Ecto neural progenitor cell (in vitro differentiated cells): Measurements from ENCODE around the gene UTP20.
A peak's percentile ranks its signal among the peaks of the same experiment; 100 is the strongest.

Experiments
- DNase-seq: peaks from one replicate; pipeline ENCODE4 v3.0.0-alpha.2; 2018; ENCODE audit warnings: low spot score

UTP20 gene

DNA sequence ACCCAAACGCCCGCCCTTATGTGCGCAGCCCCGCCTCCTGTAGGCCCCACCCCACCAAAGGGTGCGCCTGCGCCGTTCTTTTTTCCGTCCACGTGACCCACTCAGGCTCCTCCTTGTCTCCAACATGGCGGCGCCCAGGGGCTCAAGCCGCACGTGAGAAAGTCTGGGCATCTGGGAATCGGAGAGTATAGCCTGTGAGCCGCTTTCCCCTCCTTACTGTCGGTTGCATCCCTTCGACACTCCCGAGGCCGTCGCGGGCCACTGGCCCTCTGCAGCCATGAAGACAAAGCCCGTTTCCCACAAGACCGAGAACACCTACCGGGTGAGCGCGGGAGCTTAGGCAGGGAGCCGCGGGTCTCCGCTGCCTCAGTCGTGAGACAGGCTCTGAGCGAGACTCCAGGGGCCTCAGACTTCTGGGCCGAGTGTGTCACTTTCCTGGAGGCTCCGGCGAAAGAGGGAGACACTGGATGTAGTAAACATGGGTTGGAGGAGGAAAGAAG, at the start of gene UTP20:
UTP20 (plus strand) TSS at position 100 of the 500 bp plus-strand sequence; CDS start at position 278, 178 bp downstream.
- peak; percentile 97 for DNase-seq

DNA sequence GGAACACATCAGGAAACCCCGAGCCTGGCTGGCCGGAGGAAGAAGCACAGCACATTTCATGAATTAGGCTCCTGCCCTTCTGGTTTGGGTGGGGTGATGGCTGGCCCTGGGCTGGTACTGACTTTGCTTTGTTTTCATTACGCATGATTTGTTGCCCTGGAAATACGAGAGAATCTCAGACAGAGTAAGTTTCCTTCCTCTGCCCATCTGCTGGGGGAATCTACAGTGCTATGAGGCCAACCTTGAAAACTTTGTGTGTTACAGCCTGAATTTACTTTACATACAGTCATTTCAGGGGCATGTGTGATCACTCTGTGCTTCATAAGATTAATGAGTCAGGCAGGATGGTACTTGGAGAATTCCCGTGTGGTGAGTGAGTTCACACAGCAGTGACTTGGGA, 49.4 kb upstream of the UTP20 start:
- DNase-seq = no peak

DNA sequence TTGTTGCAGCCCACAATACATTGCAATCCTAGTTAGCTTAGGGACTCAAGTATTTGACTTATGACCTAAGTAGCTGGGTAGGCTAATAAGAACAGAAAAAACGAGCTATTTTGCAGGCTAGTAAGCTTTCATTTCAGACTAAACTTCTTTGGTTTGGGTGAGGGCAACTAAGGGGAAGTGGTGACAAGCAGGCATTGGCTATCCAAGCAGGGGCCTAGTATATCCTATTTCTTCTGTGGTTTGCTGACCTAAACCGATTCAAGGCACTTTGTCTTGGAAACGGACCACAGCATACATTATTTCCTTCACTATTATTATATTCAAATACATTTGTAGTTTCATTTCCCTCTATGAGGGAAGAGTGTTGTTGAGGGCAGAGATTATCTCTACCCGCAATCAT, 48.3 kb upstream of the UTP20 start:
- DNase-seq = no peak

DNA sequence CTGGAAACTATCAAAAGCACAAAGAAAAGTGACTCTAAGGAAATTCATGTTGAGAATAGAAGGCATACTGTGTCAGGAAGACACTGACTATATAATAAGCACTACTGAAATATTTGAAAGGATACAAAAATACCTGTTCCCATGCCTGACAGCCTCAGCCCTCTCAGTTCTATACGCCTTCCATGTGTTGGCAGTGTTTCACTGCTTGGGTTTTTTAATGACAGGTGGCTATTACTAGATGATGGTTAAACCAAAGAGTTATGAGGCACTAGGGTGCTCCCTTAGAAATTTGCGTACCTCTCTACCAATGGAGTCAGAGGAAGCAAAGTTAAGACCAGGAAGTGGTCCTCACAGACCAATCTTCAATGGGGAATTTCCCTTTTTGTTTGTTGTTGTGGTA, 44.2 kb upstream of the UTP20 start:
- no peak for DNase-seq

DNA sequence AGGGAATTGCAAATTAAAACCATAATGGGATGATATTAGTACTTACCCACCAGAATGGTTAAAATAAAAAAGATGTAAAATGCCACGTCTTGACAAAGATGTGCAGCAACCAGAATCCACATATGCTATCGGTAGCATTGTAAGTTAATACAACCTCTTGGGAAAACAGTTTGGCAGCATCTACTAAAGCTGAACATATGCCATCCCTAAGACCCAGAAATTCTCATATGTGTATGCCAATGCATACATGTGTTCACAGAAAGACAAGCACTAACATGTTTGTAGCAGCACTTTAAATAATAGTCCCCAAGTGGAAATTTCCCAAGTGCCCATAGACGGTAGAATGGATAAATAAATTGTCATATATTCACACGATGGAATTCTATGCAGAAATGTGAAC, 41.6 kb upstream of the UTP20 start:
- no peak for DNase-seq

DNA sequence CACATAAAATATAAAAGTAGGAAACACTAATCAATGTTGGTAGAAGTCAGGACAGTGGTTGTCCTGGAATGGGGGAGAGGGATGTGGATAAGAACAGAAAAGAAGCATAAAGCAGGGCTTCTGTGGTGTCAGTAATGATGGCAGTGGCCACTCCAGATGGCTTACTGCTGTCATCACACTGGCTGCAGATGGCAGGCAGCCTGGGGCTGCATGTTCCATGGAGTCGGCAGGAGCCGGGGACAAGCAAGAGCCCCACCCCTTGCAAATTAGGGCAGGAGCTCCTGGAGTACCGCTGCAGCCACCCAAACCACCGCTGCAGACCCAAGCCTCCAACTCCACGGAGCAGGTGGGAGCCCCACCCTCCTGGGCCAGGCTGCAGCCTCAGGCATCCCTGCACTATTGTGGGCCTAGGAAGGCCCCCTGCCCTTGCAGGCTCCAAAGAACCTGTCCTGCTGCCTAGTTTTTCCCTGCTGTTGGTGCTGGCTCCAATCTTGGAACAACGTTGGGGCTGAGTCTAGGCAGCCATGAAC, 41.0 kb upstream of the UTP20 start:
- no peak for DNase-seq

DNA sequence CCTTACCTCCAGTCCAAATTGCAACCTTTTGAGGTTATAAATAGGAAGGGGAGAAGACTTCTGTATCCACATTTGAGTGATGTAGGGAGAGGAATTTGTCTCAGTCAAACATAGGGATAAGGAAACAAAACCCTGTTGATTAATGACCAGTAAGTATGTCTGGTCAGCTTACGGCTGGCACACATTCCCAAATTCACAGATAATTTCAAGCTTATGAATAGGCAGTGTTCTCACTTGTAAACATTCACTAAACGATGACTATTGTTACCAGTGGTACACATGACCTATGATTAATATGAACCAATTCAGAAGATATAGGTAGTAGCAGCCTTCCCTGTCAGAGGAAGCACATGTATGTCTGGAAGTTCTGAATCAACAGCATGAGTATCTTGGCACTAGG, 36.8 kb upstream of the UTP20 start:
- no peak for DNase-seq

DNA sequence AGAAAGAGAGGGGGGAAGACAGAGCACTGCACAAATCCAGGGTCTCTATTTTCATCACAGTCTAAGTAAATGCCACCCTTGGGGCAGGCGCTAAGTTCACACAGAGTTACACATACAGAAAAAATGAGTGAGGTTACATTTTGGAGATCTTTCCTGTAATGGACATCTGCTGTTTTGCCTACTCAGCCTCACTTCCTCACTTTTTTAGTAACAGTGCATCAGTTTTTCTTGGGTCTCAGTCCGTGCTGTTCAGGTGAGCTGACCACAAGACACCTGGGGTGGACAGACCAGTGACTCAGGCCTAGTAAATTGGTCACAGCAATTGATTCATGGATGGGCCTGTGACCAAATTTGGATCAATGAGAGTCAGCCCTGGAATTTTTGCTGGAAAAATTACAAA, 36.3 kb upstream of the UTP20 start:
- DNase-seq = no peak

DNA sequence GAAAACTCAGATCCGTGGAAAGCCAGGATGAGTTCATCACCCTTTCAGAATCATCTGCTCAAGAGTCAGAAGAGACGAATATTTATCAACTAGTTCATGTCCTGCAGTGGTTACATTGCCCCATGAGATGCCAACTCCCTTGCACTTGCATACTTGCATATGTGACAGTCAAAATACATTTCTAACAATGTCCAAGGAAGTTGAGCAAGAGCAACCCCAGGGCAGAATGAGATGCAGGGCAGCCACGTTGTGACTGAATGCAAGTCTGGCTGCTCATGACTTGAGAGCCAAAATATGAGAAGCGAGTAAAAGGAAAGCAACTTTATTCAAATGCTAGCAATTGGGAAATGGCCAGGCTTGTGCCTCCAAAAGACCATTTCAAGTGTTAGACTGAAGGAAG, 23.6 kb upstream of the UTP20 start:
- DNase-seq = no peak

DNA sequence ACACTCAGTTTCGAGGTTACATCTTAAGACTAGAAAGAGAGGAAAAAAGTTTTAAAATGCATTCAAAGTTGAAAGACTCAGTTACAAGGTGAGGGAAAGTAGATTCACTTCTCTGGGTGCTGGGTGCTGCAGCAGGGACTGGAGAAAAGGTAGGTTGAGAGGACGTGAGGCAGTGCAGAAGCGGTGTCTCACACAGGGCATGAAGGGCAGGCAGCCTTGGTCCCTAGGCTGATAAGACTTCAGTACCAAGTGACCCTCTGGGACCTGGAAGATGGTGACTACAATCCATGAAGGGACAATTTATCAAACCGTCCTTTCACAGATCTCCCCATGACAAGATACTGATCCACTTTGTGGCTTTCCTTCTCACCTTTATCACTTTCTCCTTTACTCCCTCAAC, 22.5 kb upstream of the UTP20 start:
- DNase-seq = no peak

DNA sequence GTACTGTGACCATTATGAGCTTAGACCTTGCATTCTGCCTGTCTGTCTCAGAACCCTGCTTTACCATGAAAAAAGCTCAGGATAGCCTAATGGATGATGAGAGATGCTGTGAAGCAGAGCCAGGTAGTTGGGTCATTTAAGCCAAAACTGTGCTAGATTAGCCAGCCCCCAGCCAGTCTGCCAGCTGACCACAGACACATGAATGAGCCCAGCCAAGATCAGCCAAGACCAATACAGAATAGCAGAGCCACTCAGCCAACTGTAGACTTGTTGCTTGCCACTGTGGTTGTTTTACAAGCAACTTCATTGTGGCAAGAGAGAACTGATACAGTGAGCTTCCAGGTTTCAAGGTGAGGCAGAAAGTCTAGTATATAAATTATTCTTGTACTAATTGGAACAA, 12.8 kb upstream of the UTP20 start:
- DNase-seq = no peak

DNA sequence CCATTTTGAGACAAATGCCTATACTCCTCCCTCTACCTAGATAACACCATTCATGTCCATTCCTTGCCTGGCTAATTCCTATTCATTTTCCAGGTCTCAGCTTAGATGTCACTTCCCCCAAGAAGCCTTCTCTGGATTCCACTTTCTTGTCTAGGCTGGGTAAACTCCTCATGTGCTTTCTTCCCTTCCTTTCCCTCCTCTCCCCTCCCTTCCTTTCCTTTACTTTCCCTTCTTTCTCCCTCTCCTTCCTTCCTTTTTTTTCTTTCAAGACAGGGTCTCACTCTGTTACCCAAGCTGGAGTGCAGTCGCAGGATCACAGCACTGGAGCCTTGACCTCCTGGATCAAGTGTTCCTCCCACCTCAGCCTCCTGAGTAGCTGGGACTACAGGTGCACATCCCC, 3.5 kb upstream of the UTP20 start:
- DNase-seq = no peak

DNA sequence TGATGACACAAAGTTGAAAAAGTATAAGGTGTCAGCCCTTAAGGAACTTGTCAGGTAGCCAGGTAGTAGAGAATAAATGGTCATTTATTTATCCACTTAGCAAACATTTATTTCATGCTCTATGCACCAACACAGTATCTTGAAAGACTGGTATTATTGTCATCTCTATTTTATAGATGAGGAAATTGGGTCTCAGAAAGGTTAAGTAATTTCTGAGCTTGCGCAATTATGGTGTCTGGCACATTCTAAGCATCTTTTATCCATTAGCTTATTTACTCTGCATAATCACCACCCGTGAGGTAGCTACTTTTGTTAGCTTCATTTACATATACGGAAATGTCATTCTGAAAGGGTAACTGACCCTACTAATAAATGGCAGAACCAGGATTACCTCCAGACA, 2.5 kb upstream of the UTP20 start:
- DNase-seq = no peak

DNA sequence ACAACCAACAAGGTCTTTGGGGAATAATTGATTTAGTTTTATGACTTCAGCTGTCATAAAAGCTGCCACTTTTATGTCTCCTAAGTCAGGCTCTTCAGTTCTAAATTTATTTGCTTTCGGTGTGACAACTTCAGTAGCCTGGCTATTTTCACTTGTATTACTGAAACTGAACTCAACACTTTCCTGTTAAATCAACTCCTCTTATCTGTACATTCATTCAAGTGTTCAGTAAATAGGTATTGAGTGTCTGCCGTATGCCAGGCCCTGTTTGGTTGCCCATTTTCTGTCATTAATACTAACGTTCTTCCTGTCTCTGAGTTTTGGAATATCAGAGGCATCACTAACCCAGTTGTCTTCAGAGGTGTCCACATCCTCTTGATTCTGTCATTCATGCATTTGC, 7.5 kb downstream of the UTP20 start:
- DNase-seq = no peak

DNA sequence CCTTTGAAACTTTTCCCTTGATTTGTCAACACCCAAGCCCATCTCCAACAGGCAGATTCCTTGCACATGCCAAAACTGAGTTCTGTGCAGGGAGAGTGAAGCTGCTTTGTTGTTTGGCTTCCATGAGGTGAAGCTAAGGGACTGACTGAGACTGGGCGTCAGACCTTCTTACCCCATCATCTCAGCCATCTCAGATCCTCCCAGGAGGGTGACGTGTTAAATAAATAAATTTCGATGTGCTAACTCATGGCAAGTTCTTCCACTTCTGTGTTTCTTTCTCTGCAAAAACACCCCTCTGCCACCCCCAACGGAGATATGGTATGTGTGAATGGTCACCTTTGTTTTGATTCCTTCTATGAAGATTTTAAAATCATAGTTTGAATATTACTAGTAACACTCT, 17.8 kb downstream of the UTP20 start:
- DNase-seq = no peak

DNA sequence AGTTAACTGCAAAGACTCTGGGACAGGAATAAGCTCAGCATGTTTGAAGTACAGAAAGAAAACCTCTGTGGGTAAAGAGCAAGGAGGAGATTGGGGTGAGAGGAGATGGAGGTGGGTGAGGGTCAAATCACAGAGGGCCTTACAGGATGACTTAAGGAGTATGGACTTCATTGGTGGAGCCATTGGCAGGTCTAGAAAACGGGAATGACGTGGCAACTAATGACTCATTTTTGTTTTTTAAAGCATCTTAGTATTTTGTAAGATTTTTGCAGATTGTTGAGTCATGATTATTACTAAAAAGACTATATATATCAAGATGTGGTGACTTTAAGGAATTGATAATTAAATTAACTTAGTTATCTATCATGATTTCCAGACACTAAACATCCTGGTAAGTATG, 18.5 kb downstream of the UTP20 start:
- no peak for DNase-seq

DNA sequence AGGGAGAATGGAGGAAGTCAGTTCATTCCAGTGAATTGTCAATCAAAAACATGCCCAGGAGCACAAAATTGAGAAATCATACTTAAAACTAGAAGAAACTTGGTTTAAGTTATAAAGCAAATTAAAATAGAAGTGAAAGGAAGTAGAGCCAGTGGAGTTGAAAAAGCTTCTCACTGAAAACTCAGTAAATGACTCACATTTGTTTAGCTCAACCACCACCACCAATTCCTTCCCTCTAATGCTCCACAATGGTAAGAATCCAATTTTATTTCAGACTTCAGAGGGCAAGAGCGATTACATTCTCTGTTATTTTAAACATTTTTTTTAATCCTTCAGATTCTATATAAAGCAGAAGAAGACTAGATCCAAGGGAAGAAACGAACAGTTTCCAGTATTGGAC, 19.4 kb downstream of the UTP20 start:
- no peak for DNase-seq

DNA sequence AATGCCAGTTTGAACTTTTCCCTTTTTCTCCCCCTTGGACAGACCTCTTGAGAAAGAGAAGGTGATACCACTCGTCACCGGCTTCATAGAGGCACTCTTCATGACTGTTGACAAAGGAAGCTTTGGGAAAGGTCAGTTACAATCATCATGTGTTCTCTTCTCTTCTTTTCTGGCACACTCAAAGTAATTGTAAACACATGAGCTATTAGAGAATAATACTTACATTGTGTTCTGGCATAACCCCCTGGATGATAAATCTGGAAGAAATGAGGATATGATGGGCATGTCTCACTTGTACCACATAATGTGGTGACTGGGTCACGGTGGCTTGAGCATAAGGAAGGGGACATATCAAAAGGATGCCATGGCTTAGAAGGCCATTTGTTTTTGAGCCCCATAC, 20.0 kb downstream of the UTP20 start:
- no peak for DNase-seq

DNA sequence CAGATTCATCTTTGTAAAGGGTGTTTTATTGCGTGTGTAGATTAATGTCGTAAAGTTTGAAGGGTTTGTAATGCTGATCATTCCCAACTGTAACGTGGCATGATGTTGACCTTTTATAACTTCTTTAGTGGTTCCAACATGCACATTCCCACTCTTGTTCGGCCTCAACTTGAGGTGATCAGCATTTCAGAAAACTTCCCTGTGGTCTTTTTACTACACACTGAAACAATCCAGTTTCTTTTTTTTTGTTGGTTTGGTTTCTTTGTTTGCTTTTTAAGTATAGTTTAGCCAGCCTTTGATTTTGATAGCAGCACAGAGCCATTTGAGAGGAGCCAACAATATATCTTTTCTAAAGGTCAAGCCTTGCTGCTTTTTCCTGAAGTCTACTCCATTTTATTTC, 22.8 kb downstream of the UTP20 start:
- DNase-seq = no peak

DNA sequence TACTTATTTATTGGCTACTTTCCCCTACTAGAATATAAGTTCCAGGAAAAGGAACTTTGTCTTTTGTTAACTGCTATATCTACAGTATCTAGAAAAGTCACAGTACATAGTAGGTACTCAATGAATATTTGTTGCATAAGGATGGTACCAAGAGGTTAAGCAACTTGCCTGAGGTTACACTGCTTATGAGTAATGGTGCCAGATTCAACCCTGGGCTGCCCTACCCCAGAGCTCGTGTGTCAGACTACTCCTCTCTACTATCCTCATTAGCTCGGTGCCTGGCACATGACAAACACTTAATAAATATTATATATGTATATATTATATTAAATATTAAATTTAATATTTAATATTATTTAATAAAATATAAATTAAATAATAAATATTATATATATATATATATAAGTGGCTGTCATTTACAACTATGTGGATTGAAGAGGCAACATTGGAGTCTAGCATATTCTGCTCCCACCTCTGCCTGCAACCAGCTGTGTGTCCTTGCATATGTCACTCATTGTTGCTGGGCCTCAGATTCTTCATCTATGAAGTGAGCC, 25.4 kb downstream of the UTP20 start:
- DNase-seq = no peak

DNA sequence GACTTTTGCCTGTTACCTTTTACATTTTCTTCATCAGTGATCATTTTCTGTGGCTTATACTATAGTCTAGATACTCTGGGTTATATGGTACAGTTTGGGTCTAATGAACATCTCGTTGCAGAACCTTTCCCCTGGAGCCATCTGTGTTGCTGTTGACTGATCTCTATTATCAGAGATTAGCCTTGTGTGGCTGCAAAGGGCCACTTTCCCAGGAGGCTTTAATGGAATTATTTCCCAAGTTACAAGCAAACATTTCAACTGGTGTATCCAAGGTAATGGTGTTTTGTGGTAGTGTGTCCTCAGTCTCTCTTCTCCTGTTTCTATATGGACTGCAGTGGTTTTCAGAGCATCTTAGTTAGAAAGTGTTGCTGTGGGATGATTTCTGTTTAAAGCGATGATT, 25.9 kb downstream of the UTP20 start:
- no peak for DNase-seq

DNA sequence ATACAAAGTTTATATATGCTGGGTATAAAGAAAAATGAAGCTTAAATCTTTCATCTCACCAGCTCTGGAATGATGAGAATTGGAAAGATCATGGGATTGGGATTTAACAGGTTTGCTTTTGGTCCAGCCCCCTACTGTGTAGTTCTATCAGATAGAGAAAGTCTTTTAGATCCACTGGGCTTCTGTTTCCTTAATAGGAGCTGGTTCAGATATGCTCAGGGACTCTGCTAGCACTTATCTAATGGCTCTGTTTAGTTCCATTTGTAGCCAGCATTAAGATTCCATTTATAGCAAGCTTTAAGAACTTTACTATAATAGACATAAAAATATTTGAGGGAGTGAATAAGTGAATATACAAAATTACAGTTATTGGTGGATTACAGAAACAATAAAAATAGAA, 42.6 kb downstream of the UTP20 start:
- DNase-seq = no peak

DNA sequence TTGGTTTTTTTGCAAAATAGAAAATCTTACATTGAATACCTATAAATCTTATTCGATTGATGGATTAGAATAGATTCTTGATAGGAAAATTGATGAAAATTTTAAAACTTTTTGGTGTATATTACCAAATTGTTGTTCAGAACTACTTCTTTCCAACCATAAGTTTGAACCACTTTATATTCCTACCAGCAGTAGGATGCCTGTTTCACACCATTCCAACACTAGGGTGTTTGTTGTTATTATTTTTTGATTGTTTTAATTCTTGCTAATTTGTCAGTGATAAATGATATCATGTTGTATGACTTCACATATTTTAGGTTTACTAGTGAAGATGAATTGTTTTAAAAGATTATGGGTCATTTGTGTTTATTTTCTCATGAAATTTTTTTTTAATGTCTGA, 43.4 kb downstream of the UTP20 start:
- no peak for DNase-seq

DNA sequence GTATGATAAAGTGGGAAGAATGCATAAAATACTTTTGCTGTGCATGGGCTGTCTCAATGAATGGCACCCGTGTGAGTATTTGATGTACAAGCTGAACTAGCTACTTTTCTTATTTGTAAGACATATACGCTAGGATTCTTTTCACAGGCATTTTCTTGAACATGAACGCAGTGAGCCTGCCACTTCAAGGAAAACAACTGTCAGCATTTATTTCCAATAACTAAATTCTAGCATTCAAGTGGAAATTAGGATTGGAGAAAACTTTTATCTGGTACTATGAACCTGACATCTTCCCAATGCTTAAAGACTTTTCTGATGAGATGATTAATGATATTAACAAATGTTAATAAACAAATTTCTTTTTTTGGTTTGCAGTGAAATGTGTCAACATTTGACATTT, 45.7 kb downstream of the UTP20 start:
- no peak for DNase-seq

DNA sequence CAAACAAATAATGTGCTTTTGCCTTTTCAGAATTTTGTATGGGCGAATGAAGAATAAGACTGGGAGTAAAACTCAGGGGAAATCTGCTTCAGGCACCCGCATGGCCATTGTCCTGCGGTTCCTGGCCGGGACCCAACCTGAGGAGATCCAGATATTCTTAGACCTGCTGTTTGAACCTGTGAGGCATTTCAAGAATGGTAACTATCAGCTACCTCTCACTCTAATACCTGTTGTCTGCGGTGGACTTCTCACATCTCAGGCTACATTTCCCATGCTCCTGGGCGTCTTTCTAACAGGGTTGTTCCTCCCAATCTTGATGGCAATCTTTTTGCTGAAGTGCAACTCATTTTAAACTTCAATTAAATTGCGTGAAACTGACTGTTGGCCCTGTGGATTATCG, 47.1 kb downstream of the UTP20 start:
- no peak for DNase-seq
